ENCODE measurements around the gene COL25A1. TPM values are rescaled to one million over a fixed set of nuclear protein-coding genes. Genes with fewer than 3 reads are reported as not detected.
A peak's percentile ranks its signal among the peaks of the same experiment; 100 is the strongest.

Gene COL25A1
- total RNA-seq, 1 donor from 2014 or later = 2.5 TPM

DNA sequence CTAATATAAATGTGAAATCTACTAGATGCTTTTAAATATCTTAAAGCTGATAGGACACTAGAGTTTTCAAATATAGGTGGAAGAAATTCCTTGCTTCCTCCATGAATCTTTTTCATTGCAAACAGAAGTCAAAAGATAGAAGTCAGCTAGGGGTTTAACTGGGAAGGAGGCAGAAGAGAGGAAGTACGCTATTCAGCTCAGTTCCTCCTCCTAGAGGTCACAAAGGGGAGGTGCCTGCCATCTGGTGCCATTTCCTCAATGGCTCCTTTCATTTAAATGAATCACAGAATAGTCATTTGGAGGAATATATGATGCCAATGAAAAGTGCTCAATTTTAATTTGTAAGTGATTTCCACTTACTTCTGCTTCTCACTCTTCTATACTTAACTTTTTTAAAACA is 8.5 kb downstream of the COL25A1 start:
- peak; percentile 34 for ATAC-seq
- no peak for DNase-seq (ENCODE audit: low spot score)

DNA sequence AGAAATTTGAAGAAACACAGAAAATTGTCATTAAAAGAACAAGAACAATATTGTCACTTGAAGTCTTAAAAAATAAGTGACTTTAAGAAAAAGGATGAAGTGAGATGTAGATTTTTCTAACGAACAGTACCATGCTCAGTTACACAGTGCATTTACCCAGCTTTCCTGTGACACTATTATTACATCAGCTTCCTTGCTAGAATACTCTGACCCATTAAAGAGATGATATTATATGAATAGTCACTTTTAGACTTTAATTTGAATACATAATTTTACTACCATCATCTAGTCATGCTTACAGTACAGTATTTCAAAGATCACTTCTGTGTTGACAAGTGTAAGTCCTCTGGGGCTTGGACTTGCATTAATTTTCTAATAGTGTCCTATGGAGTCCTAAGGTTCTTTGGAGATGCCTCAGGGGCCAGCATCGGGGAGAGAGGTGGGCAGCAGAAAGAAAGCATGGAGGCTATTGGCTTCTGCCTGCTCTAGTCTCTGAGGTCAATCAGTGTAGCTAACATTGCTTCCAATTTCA is 10.7 kb downstream of the COL25A1 start:
- no peak for DNase-seq (ENCODE audit: low spot score)
- ATAC-seq = no peak

DNA sequence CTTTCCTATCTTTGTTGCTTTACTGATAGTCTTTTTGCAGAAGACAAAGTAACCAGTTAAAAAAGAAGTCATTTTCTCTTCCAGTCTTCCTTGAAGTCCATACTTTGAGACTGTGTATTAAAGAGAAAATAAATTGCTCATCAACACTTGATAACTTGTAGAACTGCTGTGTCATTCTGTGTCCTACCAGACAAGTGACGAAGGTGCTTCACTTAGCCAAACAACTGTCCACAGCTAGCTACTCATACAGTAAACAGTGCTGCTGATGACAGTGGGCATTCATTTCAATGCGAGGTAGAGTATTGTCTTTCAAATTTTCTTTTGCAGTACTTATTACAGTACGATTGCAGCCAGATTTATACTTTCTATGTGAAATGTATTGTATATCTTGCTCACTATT is 11.5 kb downstream of the COL25A1 start:
- ATAC-seq = no peak

DNA sequence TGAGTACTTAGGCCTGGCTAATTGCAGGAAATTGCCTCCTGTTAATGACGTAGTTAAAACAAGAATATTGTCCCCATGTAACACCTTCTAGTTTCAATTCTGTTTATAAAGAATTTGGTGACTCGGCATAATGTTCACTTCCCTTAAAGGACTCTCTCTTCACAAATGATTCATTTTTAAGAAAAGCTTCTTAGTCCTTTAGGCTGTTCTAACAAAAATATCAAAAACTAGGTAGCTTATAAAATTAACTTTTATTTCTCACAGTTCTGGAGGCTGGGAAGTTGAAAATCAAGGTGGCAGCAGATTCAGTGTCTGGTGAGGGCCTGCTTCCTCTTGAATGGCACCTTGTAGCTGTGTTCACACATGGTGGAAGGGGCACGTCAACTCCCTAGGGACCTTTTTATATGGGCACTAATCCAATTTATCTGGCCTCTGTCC is 23.8 kb downstream of the COL25A1 start:
- ATAC-seq (no peak), DNase-seq (ENCODE audit: low spot score) (no peak)

More for the DNA sequence above, 11.5 kb downstream of the COL25A1 start:
- no peak for DNase-seq (ENCODE audit: low spot score)

DNA sequence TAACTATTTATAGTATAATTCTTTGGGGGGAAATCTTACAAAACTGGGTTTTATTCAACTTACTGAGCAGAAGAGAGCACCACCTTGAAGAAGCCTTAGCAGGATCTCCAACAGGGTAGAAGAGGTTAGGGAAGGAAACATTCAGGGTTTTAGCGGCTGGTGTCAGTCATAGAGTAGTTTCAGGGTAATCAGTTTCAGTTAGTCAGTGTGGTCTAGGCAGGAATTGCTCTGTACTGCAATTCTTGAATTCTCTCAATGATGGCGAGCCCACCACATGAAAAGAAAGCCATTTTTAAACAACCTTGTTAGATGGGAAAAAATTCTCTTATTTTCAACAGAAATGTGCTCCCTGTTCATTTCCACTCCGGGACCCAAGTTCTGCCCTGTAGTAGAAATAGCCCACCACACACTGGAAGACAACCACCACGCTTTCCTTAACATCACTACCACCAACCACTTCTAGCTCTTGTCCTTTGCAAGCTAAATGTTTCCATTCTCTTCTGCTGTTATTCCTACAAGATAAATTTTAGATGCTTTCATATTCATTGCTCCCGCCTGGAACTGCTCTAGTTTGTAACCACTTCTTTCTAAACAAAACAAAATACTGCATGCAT is 25.9 kb downstream of the COL25A1 start:
- DNase-seq (ENCODE audit: low spot score) (no peak), ATAC-seq (no peak)

DNA sequence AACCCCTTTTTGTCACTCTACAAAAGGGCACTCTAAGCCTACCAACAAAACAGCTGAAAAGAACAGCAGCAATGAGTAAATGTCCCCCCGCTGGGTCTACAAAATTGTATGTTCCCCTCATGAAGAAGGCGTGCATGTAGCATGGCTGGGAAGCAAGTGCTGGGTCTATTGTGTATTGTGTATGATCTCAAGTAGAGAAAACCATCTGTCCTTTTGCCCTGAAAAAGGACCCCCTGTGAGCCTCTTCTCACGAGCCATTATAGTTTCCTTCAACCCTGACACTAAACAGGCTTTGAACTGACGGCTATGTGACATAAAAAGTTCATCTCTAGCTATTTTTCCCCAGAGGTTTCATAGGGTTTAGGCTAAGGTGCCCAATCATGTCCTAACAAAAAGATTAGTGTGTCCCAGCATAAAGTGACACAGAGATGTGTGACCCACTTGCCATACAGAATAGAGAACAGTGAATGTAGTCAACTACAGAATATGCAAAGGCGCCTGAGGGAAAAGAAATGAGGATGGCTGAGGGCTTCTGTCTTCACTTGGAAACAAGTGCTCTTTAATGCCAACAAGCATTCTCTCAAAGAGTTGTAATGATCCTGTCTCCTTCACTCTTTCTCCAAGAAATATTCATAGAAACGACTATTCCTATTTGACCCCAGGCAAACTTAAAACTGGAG is 27.3 kb downstream of the COL25A1 start:
- DNase-seq (ENCODE audit: low spot score) (no peak), ATAC-seq (no peak)

DNA sequence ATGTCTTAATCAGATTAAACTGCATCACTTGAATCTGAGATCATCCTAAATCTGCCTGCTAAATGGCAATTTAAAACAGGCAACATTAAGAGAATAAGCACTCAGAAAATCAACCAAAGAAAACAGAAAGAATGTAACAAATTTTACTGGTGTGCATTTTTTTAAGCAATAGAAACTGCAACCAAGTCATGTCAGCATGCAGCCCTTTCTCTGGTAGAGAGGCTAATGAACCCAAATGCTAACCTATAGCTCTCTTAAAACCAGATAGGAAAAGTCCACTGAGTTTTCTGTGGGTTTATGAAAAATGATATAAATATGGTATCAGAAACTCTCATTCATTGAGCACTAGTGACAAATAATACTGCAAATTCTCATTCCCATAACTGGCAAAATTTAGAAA is 35.6 kb downstream of the COL25A1 start:
- ATAC-seq = no peak
- no peak for DNase-seq (ENCODE audit: low spot score)

DNA sequence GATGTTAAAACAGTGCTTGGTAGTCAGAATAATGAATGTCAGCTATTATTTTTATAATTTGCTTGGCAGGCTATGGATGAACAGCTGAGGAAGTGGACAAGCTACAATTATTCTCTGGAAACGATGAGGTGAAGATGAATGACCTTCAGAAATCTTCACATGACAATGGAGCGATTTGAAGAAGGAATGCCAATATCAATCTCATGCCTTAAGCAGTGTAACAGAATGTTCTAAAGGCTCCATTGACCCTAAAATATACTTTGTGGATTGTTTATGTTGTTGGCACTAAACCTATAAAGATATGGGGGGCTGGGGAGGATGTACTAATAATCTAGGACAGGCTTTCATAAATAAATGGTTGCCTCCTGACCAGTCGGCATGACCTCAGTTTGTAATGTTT is 36.2 kb downstream of the COL25A1 start:
- ATAC-seq = no peak
- DNase-seq (ENCODE audit: low spot score) = no peak

DNA sequence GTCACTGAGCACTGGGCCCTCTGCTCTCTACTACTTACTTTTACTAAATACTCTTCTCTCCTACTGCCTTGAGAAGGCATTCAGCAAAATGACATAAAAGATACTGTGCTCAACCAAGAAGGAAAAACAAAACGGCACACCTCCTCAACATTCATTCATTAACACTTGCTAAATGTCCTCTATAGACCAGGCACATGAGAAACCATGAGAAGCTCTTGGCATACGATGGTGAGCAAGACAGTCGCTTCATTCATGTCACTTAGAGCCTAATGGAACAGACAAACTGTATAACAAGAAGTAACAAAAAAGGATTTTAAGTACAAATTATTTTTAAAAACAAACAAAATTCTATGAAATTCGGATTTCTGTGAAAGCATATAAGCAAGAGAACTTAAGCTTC is 38.7 kb downstream of the COL25A1 start:
- no peak for ATAC-seq

DNA sequence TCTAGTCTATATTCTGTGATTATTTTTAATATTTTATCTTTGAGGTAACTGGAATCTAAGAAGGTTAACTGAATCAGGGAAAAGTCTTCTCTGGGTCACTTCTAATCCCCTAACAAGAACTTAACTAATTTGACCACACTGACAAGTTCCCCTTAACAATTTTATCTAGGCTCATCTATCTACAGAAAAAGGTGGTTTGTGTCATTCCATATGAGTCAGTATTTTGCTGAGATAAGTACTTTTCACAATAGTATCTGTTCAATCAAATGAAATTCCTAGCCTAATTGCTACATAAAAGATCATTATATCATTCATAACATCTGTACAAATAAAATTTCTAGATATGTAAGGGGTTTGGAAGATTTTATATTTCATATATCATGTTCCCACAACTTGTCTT is 45.6 kb downstream of the COL25A1 start:
- ATAC-seq (no peak), DNase-seq (ENCODE audit: low spot score) (no peak)

More for the DNA sequence above, 38.7 kb downstream of the COL25A1 start:
- no peak for DNase-seq (ENCODE audit: low spot score)

DNA sequence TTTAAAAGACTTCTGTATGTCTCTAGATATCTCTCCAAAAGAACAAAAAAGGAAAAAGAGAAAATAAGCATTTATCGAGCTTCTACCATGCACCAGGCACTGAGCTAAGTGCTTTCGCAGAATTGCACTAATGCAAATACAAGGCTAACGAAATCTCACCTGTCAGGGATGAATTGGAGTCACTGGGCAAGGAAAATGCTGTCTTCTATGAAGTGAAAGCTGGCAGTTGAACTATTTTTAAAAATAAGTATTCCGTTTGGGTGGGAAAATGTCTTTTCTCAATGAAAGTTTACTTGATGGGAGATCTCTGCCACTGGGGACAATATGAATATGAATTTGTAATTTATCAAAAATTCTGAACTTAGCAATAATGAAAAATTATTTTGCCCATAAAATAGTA is 47.6 kb downstream of the COL25A1 start:
- no peak for DNase-seq (ENCODE audit: low spot score)
- ATAC-seq = no peak

DNA sequence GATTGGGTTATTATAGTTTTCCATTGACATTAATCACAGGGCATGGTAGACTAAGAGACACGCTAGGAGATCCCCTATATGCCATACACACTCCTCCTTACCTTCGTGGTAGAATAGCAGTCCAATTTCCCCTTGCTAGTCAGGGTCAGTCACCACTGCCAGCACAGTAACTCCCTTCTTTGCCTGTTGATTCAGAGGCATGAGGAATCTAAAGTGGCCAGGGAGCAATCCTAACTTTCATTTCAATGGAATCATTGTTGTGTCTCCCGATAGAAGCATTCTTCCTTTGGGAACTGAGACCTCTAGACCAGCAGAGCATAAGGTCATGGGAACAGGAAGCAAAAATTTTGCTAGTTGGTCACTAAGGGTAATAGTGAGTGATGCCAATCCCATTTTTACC is 51.1 kb downstream of the COL25A1 start:
- no peak for ATAC-seq
- DNase-seq (ENCODE audit: low spot score) = no peak

DNA sequence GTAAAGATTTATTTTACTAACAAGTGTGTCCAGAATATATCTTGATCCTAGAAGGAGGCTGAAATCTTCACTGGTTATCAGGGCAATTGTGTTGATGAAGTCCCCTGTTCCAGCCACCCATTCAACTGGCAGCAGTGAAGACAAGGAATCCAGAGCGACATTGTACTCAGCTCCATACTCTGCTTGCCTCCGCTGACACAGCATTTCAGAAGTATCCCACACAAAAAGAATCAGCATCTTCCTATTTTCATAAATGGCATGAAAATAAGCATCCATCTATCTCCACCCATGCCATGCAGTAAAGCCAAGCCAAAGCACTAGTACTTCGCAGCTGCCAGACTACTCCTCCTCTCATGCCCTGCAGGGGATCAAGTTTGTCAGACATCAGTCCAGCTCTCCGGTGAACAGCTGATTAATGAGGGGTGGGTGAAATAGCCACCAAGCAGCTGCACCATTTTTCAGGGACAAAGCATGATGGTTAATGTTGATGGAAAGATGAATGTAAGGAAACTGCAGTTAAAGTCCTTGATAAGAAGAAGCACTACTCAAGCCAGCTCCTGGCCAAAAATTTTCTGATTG is 54.0 kb downstream of the COL25A1 start:
- no peak for ATAC-seq
- DNase-seq (ENCODE audit: low spot score) = no peak

DNA sequence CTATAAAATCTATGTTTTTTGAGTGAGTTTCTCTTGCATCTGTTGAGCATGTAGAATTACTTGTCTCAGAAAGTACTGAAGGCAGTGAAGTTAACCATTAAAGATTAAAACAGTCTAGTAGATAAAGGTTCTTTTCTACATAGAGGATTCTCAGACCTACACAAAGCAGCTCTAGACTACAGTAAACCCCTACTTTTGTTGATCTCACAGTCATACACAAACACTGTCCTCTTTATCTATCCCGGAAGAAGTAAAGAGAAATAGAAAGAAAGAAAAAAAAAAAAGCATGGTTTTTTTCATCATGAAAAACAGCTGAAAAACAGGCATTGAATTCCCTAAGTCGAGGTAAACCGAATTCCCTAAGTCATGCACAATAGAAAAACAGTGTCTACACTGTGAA is 58.6 kb downstream of the COL25A1 start:
- DNase-seq (ENCODE audit: low spot score) (no peak), ATAC-seq (no peak)

DNA sequence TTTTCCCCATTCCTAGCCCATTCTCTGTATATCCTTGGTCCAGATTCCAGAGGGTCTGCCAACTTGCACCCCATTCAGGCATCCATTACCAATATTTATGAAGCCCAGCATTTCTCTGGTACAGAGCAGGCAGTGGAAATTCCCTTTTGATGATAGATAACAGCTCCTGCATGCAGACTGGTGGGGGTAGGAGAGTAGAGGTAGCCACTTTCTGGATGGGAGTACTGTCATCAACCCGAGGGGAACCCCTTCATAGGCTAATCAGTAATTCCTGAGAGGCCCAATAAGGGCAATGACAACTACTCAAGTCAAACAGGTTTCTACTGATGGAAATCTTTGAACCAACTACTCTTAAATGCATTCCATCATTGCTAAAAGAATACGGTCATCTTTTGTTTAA is 63.7 kb downstream of the COL25A1 start:
- DNase-seq (ENCODE audit: low spot score) (no peak), ATAC-seq (no peak)

DNA sequence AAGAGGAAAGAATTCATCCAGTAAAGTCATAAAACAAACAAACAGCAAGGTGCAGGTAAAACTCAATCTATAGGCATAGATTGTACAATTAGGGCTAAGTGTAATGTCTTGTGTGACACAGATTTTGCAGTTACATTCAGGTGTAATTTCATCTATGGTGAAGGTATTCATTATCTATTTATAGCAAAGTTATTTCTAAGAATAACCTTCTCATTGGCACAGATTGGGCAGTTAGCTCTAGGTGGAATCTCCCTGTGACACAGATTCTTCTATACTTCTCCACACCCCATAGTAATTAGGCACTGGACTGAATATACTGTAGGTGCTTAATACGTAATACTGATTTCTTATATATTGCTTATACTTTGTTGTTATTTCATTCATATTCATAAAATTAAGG is 66.8 kb downstream of the COL25A1 start:
- no peak for ATAC-seq
- no peak for DNase-seq (ENCODE audit: low spot score)

DNA sequence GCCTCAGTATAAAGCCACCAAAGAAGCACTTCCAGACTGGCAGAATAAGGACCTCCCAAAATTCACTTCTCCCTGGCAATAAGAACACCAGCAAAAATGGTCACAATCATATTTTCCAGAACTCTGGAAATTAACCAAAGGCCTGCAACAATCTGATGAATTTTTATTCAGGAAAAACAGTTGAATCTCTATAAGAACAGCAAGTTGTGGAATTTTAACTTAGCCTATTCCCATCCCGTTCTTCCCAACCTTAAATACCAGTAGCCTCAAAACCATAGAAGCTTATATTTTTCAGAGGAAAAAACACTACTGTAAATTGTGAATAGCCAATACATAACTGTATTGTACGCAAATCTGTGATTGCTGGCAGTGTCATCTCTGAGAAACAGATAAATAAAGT is 67.9 kb downstream of the COL25A1 start:
- DNase-seq (ENCODE audit: low spot score) (no peak), ATAC-seq (no peak)

DNA sequence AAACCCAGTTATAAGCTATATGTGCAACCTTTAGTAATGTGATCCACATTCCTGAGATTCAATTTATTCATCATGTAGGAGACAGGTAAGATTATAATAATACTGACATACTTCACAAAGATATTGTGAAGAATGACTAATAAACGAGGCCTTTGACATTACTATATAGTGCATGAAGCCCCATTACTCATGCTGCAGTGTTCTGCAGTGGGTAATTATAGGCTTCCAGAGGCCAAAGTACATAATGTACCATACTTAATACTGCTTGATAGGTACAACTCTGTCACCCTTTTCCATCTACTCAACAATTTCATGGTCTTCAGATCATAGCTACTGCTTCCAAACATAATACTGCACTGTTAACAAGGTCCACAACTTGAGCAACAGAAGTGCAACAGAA is 68.9 kb downstream of the COL25A1 start:
- no peak for DNase-seq (ENCODE audit: low spot score)
- no peak for ATAC-seq

DNA sequence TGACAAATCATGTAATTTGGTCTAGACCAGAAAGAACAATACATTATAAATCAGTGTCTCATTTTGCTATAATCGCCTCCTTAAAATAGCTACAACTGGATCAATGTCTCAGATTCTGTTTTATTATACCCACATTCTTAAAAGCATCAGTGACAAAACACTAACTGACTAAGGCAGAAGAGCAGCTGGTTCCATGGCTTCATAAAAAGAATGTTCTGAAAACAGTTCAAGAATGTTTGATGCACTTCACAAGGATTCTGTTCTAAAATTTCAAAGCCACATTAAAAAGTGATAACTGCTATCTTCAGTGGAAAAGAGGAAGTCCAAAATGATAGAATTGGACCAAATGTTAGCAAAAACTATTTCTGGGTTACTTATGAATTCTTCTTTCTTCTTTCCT is 69.8 kb downstream of the COL25A1 start:
- ATAC-seq (no peak), DNase-seq (ENCODE audit: low spot score) (no peak)

DNA sequence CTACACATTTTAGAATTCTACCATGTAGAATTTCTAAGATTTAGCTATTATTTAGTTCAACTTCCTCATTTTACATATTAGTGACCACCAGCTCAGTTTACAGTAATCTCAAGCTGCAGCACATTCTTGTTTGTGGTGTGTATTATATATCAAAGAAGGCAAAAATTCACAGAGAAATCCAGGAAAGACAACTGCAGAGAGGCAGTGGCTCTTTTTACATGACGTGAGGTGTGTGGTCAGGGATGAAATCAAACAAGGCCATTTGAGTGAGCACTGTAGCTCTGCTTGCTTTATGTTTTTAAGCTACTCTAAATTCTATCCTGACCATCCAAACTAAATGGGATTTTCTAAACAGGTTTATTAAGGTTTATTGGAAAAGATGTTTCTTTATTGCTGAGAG is 71.1 kb downstream of the COL25A1 start:
- ATAC-seq = no peak
- no peak for DNase-seq (ENCODE audit: low spot score)

DNA sequence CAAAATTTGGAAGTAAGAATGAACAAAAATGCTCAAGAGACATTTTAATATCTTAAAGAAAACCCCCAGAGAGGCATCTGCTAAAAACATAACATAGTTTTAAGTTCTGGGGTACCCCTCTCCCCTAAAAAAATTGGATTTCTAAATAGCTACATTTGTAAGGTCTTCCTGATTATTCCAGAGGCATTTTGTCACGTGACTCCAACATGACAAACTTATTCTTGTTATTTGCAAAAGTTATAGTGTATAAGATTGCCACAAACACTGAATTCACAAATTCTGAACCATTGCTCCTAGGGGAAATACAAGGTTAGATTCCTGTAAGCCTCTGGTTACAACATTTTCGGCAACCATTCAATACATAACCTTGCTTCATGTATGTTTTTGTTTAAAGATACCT is 73.4 kb downstream of the COL25A1 start:
- DNase-seq (ENCODE audit: low spot score) (no peak), ATAC-seq (no peak)

DNA sequence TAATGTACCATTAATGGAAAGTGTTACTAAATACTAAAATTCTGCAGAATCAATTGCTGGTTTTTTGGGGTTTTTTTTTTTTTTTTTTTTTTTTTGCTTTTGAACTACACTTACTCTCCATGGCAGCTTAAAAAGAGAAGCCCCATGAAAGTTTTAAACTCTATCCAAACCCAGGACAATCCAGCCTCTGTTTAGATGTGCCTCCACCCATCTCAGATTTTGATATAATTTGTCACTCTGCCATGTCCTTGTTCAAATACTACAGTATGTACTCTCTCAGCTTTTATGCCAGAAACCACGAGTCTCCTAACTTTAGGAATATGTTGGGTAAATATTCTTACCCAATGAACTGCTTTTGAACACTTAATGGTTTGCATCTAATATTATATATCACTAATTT is 84.2 kb downstream of the COL25A1 start:
- no peak for ATAC-seq

More for the DNA sequence above, 84.2 kb downstream of the COL25A1 start:
- no peak for DNase-seq (ENCODE audit: low spot score)

All from left lobe of liver (tissue), 2 donors.